CD4-positive, alpha-beta T cell treated with Interleukin-4 for 4 hours (primary cell): ENCODE measurements around the gene RUNX1.

Experiments used
- DNase-seq: peaks from one replicate; pipeline ENCODE4 v3.0.0-alpha.2; 2020

RUNX1 gene

DNA sequence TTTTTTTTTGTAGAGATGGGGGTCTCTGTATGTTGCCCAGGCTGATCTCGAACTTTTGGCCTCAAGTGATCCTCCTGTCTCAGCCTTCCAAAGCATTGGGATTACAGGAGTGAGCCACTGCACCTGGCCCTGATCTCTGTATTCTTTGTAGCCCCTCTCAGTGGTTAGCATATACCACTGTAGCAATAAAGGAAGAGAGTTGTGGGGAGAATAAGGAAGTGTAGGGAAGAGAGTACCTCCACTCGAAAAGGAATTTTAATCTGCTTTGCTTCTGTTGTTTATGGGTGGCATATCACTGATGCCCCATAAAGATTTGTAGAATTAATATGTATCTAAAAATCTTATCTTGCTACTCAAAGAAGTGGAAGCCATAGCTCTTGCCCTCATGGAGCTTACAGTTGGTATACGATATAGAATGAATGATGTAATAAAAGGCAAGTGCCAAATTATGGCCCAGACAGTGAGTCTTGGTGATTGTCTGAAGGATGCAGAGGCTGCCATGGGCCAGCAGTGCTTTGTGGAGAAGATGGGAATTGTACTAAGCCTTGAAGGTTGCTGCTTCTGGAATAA is 284.3 kb downstream of the RUNX1 start:
- no peak for DNase-seq

DNA sequence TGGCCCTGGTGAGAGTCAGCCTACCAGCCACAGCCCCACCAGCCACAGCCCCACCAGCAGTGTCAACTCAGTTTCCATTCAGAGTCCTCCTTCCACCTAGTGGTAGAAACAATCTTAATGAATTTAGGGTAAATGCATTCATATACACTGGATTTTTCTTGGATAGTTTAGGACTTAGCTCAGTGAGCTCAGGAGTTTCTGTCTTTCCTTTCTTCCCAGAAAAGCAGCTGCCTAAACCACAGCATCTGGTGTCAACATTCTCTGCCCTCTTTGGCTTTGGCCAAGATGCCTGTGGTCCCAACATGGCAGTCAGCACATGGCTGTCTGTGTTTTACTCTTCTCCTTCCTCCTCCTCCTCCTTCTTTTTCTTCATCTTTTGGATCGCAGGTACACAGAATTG is 286.3 kb downstream of the RUNX1 start:
- no peak for DNase-seq

DNA sequence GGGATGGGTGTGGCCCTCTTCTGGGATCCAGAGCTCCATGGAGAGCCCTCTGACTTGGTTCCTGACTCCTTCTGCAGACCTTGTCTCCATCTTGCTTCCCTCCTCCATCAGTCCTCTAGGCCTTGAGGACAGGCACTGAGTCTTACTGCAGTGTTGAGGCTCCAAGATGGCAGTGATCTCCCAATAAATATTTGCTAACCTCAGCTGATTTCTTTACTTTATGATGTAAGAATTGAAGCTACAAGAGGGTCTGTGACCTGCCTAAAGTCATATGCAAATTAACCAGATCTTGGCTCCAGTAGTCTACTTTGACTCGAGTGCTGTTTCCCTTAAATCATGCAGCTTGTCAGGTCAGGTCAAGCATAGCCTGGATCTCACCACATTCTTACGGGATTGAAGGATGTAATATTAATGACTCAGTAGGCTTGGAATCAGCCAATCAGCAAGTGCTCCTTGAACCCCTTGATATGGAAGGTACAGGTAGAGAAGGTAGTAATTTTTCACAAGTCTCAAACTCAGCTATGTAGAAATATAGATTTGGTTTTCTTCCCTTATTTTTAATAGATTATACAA is 287.3 kb downstream of the RUNX1 start:
- DNase-seq, result no peak

DNA sequence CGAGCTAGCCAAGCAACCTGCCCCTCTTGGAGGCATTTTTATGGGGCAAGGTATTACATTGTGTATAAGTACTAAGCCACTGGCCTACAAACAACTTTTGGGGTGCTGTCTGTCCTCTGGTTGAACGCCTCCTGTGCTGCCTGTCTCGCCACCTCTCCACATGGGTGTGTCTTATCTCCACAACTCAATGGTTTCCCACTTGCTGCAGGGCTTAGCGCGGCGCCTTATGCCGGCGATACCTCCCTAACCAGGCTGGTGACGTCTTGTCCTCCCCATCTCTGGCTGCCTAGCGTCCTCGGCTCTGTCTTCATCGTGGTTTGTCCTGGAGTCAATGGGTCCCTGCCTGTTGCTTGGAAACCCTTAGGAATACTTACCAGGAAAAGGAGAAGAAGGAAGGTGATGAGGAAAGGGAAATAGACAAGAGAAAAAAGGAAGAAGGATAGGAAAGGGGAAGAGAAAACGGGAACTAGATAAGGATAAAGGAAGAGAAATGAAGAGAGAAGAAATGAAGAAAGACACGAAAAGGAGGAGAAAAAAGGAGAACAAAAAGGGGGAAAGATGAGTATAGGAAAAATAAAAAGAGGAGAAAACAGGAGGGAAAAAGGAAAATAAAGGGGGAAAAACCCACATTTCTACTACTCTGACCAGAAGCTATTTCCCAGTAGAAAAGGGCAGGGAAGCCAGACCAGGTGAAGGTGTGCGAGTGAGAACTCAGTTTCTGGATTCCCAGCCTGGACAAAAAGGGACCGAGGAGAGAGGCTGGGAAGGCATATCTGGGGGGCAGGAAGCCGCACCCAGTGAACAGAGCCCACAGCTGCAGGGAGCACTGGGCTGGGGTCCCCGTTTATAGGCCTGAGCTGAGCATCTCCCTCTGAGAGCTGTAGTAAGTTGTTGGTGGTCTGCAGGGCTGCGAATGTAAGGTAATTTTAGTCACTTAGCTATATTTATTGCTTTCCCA is 294.1 kb downstream of the RUNX1 start:
- DNase-seq, result no peak

DNA sequence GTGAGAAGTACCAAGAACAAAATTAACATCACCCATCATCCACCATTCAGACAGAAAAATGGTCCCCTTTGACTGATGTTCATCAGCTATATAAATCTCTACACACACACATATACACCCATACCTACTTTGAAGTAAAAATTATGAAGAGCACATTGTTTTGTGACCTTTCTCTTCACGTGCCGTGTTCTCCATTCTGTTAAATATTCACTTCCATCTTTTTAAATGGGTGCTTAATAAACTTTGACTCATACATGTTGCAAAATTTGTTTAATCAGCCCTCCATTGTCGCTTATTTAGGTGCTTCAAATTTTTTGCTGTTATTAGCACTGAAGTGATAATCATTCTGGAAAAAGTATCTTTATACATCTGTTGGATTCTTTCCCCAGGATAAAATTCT is 300.2 kb downstream of the RUNX1 start:
- no peak for DNase-seq

DNA sequence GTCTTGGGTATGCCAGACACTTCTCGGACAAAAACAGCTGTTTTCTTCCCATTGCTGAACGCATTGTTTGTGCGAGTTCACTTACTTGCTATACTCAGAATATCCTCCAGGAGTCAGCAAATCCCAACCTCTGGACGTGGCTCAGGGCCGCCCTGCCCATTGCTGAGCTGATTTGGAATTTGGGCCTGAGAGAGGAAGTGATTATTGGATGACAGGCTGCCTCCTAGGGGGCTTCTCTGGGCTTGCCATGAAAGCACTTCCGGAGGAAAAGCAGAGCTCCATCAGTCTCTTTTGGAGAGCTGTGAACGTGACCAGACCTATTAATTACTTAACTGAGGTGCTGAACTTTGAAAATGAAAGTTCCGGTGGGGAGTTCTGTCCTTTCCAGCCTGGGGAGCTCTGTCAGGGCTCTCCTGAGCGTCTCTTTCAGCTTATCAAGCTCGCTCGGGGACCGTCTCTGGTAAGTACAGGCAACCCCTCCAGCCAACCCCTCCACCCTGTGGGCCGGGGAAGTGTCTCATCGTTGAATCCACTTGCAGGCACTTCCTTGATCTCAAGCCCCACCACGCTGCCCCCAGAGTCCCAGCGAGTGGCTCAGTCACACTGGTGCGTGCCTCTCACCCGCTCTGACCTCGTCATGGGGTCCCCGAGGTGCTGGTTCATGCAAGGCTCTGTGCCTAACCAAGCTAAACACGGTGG is 303.4 kb downstream of the RUNX1 start:
- DNase-seq, result peak; percentile 66

DNA sequence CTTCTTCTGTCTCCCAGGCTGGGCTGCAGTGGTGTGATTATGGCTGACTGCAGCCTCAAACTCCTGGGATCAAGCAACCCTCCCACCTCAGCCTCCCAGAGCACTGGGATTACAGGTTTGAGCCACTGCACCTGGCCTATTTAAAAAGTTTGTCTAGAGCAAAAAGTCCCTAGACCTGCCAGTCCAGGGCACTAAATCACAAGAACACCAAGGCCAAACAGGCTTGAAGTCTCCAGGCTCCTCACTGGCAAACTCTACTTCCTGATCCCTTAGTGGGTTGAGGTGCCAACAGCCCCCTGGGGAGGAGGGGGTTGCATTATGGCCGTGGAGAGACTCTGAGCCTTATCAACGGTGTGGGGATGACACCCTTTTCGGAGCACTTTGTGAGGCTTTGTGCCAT is 304.3 kb downstream of the RUNX1 start:
- DNase-seq, result no peak

DNA sequence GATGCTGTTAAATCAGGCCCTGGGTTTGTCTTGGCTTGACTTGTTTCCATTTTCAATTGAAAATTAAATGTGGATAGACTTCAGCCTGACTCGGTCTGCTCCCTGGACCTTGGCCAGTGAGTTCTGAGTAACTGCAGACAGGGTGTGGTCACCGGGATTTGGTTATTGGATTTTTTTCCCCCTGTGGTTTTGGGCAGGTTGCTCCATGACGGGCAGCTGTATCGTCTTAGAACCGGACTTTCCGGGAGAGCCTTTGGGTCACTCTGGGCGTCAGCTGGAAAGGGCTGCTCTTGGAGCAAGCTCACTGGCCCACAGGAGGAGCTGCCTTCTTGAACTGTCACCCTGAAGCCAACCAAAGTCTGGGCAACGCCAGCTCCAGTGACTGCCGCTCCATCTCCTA is 305.3 kb downstream of the RUNX1 start:
- DNase-seq, result no peak

DNA sequence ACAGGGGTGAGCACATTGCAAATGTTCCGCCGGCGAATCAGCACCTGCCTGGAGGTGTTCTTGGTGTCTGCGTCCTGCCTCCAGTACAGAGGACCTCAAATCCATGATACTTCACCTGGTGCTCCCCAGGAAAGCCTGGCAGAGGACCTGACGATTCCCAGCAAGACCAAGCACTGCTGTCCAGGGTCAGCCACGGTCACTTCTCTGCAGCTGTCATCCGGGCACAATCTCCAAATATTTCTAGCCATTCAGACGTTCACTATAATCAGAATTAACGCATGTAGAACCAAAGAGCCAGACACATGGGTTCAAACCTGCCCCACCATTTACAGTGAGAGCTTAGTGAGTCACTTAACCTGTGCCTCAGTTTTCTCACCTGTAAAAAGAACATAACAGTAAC is 305.8 kb downstream of the RUNX1 start:
- DNase-seq, result no peak

DNA sequence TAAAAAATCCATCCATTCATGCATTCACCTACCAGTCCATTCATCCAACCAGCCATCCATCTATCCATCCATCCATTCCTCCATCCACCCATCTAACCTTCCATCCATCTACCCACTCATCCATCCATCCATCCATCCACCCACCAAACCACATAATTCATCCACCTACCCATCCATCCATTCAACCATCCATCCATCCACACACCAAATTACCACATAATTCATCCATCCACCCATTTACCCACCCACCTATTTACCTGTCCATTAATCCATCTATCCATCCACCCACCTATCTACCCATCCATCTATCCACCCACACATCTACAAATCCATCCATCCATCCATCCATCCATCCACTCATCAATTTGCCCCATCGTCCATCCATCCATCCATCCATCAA is 308.9 kb downstream of the RUNX1 start:
- DNase-seq, result no peak
